ENCODE data around the gene PSMC2. TPM values are rescaled to one million over a fixed set of nuclear protein-coding genes. Genes with fewer than 3 reads are reported as not detected.

Gene PSMC2
- total RNA-seq, 2 experiments from 2014 or later = 132 to 137 TPM

GRCh38 chr7:103389263-103389662, 41.8 kb downstream of the PSMC2 start:
- ChIA-PET CTCF (no interaction called here), POLR2A (interaction anchor here (0.6 kb wide), 1 partner anchor 30 kb away, joined by 3 read pairs; no protein-coding TSS in a partner anchor)
- H3K27me3 Mint-ChIP-seq = peaks cover 10% of the 10 kb centered on the region
- no peak for ATAC-seq
- no peaks in the 10 kb centered on the region for H3K36me3 Mint-ChIP-seq (ENCODE audit: low read depth)
- no peak overlapping the region for H3K4me3 Mint-ChIP-seq
- no peak for TF ChIP-seq CTCF (IDR thresholded peaks at IDR 0.05)
- no peak for DNase-seq
- intact Hi-C loops (cut with micrococcal nuclease) = no loop called here
- H3K9me3 Mint-ChIP-seq = no peaks in the 10 kb centered on the region
- H3K27ac Mint-ChIP-seq = no peak overlapping the region
- H3K4me1 Mint-ChIP-seq (ENCODE audit: low read depth) = no peaks in the 10 kb centered on the region

- no peak for ATAC-seq
- CTCF ChIA-PET = interaction anchor here (0.8 to 1.5 kb wide), 2 partner anchors 16 to 18 kb away, joined by 3 read pairs; no protein-coding TSS in a partner anchor
- Mint-ChIP-seq H3K36me3 (ENCODE audit: low read depth) (no peaks in the 10 kb centered on the region), H3K27ac (no peak overlapping the region), H3K4me1 (ENCODE audit: low read depth) (no peaks in the 10 kb centered on the region), H3K9me3 (no peaks in the 10 kb centered on the region), H3K27me3 (peaks cover 8% of the 10 kb centered on the region), H3K4me3 (no peak overlapping the region)
- no peak for DNase-seq
- POLR2A ChIA-PET = no interaction called here
- intact Hi-C loops (cut with micrococcal nuclease) = no loop called here
- no peak for TF ChIP-seq CTCF (IDR thresholded peaks at IDR 0.05)
Observed at GRCh38 chr7:103391150-103391549, 43.7 kb downstream of the PSMC2 start.

GRCh38 chr7:103391976-103392375, 44.5 kb downstream of the PSMC2 start:
- ChIA-PET POLR2A (no interaction called here), CTCF (no interaction called here)
- Mint-ChIP-seq H3K36me3 (ENCODE audit: low read depth) (no peaks in the 10 kb centered on the region), H3K27ac (no peak overlapping the region), H3K27me3 (peaks cover 8% of the 10 kb centered on the region), H3K9me3 (no peaks in the 10 kb centered on the region), H3K4me1 (ENCODE audit: low read depth) (no peaks in the 10 kb centered on the region), H3K4me3 (no peak overlapping the region)
- TF ChIP-seq CTCF (IDR thresholded peaks at IDR 0.05) = no peak
- intact Hi-C loops (cut with micrococcal nuclease) = no loop called here
- DNase-seq = no peak
- ATAC-seq = no peak

- ATAC-seq = no peak
Observed at GRCh38 chr7:103394566-103394965, 47.1 kb downstream of the PSMC2 start.

GRCh38 chr7:103395071-103395470, 47.6 kb downstream of the PSMC2 start:
- no peak for ATAC-seq
- DNase-seq = no peak
- CTCF ChIA-PET = no interaction called here
- no peaks in the 10 kb centered on the region for H3K9me3 Mint-ChIP-seq
- TF ChIP-seq CTCF (IDR thresholded peaks at IDR 0.05) = no peak
- H3K27ac Mint-ChIP-seq = no peak overlapping the region
- intact Hi-C loops (cut with micrococcal nuclease) = no loop called here
- POLR2A ChIA-PET = no interaction called here
- no peaks in the 10 kb centered on the region for H3K4me1 Mint-ChIP-seq (ENCODE audit: low read depth)
- H3K36me3 Mint-ChIP-seq (ENCODE audit: low read depth) = no peaks in the 10 kb centered on the region
- H3K27me3 Mint-ChIP-seq = peaks cover 3% of the 10 kb centered on the region
- H3K4me3 Mint-ChIP-seq = no peak overlapping the region

More at GRCh38 chr7:103394566-103394965, 47.1 kb downstream of the PSMC2 start:
- intact Hi-C loops (cut with micrococcal nuclease) = no loop called here
- Mint-ChIP-seq H3K27me3 (peaks cover 3% of the 10 kb centered on the region), H3K9me3 (no peaks in the 10 kb centered on the region), H3K4me1 (ENCODE audit: low read depth) (no peaks in the 10 kb centered on the region), H3K36me3 (ENCODE audit: low read depth) (no peaks in the 10 kb centered on the region), H3K4me3 (no peak overlapping the region), H3K27ac (no peak overlapping the region)
- no peak for TF ChIP-seq CTCF (IDR thresholded peaks at IDR 0.05)
- ChIA-PET CTCF (no interaction called here), POLR2A (no interaction called here)
- no peak for DNase-seq

Measured in activated CD8-positive, alpha-beta T cell treated with anti-CD3 and anti-CD28 coated beads for 36 hours (primary cell).